Transverse colon (tissue), 4 donors: Measurements from ENCODE around the gene EME2. TPM values are rescaled to one million over a fixed set of nuclear protein-coding genes. Genes with fewer than 3 reads are reported as not detected.

Experiments used
- DNase-seq: peaks from one replicate; pipeline ENCODE4 v3.0.0-alpha.2; 2019
- H3K27ac ChIP-seq, 4 donors: fragments of 200-600 bp; sonication (generic); 2 replicates each; pipeline ENCODE4 v1.5.1; 2016 to 2018; ENCODE audit warnings: inconsistent platforms in 4 of 4
- H3K27me3 ChIP-seq: fragments of 200-600 bp; sonication (generic); 2 replicates; pipeline ENCODE4 v1.5.1; 2017; ENCODE audit warnings: inconsistent platforms
- H3K36me3 ChIP-seq, 4 donors: fragments of 200-600 bp; sonication (generic); 2 replicates each; pipeline ENCODE4 v1.5.1; 2017 to 2019; ENCODE audit warnings: inconsistent platforms in 4 of 4
- H3K4me1 ChIP-seq, 4 donors: fragments of 200-600 bp; sonication (generic); 2 replicates each; pipeline ENCODE4 v1.5.1; 2017 to 2020; ENCODE audit warnings: inconsistent platforms in 4 of 4
- H3K4me3 ChIP-seq, 4 donors: fragments of 200-600 bp; sonication (generic); 1 replicate in 1 of 4; 2 replicates in 3 of 4; pipeline versions ENCODE4 v1.5.1 to v1.6.1; 2017 to 2019; ENCODE audit warnings: inconsistent platforms in 4 of 4
- H3K9me3 ChIP-seq, 2 donors: fragments of 200-600 bp; sonication (generic); 2 replicates each; pipeline ENCODE4 v1.5.1; 2017 to 2019; ENCODE audit warnings: inconsistent platforms in 2 of 2
- EP300 ChIP-seq: sonication (generic); formaldehyde crosslinking; IDR thresholded peaks from one replicate; pipeline ENCODE4 v1.6.1; 2017; ENCODE audit warnings: antibody characterized with exemption, low read depth
- POLR2A ChIP-seq: fragments of 450-650 bp; IDR thresholded peaks from one replicate; pipeline ENCODE4 v1.6.1; 2016; ENCODE audit warnings: antibody characterized with exemption, mild to moderate bottlenecking, moderate library complexity
- POLR2AphosphoS5 ChIP-seq, 3 donors: sonication (generic); formaldehyde crosslinking; IDR thresholded peaks; one replicate each; pipeline ENCODE4 v1.6.1; 2016; ENCODE audit warnings: antibody characterized with exemption in 3 of 3
- WGBS, 2 donors: methylation state at CpG; one replicate each; pipeline ENCODE4 v1.1.5; 2018; ENCODE audit warnings: low coverage in 1 of 2; 5-methylcytosine and 5-hydroxymethylcytosine counted together
- in situ Hi-C, 4 donors: fragments of 200-750 bp; cut with MboI; loops; one replicate each; pipeline versions ENCODE4 v1.15.0 to v1.15.1; 2017; ENCODE audit warnings: low sequenced_read_pairs in 3 of 4, low pct_ligation_motif_present in 1 of 4, low pct_unique_long_range_greater_than_20kb in 1 of 4
- intact Hi-C: fragments of 100-400 bp; cut with DNase I; formaldehyde crosslinking; loops from one replicate; pipeline ENCODE4 v1.15.1; 2023; ENCODE audit warnings: low total_unique reads
- total RNA-seq, 4 donors: library from RNA; depleted of rRNA; stranded (reverse); fragments of >200 nt; gene quantifications; one replicate each; pipeline ENCODE4 v1.1.0, GENCODE V29; 2016
- TF ChIP-seq, protein P1 (sequence below), 5 experiments: fragments of 200-600 bp in 3 of 5; fragments of 450-650 bp in 2 of 5; sonication (generic) in 3 of 5; IDR thresholded peaks; 1 replicate in 2 of 5; 2 replicates in 3 of 5; pipeline ENCODE4 v1.5.1; 2016 to 2017; ENCODE audit warnings: antibody characterized with exemption in 5 of 5, inconsistent platforms in 3 of 5, mild to moderate bottlenecking in 2 of 5, moderate library complexity in 1 of 5

EME2 gene
- total RNA-seq, 4 donors from 2014 or later: 23.6 to 173 (median 45.4) TPM

DNA sequence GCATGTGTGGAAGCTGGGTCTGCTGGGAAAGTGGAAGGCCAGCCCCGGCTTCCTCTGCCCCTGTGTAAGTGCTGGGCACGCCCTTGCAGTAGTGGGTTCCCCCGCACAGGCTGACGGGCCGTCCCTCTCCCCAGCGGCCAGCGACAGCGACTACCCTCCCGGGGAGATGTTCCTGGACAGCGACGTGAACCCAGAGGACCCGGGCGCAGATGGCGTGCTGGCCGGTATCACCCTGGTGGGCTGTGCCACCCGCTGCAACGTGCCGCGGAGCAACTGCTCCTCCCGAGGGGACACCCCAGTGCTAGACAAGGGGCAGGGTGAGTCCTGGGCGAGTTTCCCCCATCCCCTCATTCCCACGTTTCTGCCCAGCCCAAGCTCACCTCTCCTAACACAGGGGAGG, 6.8 kb upstream of the EME2 start:
- no peak for DNase-seq
- Histone ChIP-seq H3K27me3 (no peaks in the 10 kb centered on the region), H3K27ac (no peak overlapping the region), H3K4me3 (no peak overlapping the region), H3K4me1 (peaks cover 6 to 15% (median 11%) of the 10 kb centered on the region in 4 donors), H3K9me3 (no peaks in the 10 kb centered on the region), H3K36me3 (peaks cover 0 to 9% (median 0%) of the 10 kb centered on the region in 4 donors)
- intact Hi-C loops: no loop called here
- in situ Hi-C loops: no loop called here
- TF ChIP-seq EP300: no peak
- TF ChIP-seq, protein P1, sequence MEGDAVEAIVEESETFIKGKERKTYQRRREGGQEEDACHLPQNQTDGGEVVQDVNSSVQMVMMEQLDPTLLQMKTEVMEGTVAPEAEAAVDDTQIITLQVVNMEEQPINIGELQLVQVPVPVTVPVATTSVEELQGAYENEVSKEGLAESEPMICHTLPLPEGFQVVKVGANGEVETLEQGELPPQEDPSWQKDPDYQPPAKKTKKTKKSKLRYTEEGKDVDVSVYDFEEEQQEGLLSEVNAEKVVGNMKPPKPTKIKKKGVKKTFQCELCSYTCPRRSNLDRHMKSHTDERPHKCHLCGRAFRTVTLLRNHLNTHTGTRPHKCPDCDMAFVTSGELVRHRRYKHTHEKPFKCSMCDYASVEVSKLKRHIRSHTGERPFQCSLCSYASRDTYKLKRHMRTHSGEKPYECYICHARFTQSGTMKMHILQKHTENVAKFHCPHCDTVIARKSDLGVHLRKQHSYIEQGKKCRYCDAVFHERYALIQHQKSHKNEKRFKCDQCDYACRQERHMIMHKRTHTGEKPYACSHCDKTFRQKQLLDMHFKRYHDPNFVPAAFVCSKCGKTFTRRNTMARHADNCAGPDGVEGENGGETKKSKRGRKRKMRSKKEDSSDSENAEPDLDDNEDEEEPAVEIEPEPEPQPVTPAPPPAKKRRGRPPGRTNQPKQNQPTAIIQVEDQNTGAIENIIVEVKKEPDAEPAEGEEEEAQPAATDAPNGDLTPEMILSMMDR (IDR thresholded peaks at IDR 0.05): no peak
- TF ChIP-seq POLR2A: no peak
- no peak for TF ChIP-seq POLR2AphosphoS5 (IDR thresholded peaks at IDR 0.05)
- WGBS, 2 donors: 93% methylated on average over 3 of the region's 22 CpGs; no CpG with 5 or more reads in 1 of the 2 donors

DNA sequence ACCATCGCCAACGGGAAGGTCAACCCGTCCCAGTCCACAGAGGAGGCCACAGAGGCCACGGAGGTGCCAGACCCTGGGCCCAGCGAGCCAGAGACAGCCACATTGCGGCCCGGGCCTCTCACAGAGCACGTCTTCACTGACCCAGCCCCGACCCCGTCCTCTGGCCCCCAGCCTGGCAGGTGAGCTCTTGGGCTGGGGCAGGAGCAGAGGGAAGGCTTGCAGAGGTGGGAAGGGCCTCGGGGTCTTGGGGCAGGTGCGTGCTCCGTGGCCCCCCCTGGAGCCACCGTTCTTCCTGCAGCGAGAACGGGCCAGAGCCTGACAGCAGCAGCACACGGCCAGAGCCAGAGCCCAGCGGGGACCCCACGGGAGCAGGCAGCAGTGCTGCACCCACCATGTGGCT, 6.4 kb upstream of the EME2 start:
- Histone ChIP-seq H3K4me1 (peaks cover 6 to 16% (median 12%) of the 10 kb centered on the region in 4 donors), H3K27ac (no peak overlapping the region), H3K27me3 (no peaks in the 10 kb centered on the region), H3K4me3 (no peak overlapping the region), H3K9me3 (no peaks in the 10 kb centered on the region), H3K36me3 (peaks cover 0 to 7% (median 0%) of the 10 kb centered on the region in 4 donors)
- WGBS, 2 donors: 94% methylated on average over 14 of the region's 19 CpGs; no CpG with 5 or more reads in 1 of the 2 donors
- TF ChIP-seq POLR2A: no peak
- no peak for TF ChIP-seq EP300
- no peak for TF ChIP-seq POLR2AphosphoS5 (IDR thresholded peaks at IDR 0.05)
- TF ChIP-seq, protein P1 (IDR thresholded peaks at IDR 0.05): no peak
- in situ Hi-C loops: no loop called here
- no peak for DNase-seq
- intact Hi-C loops: no loop called here

DNA sequence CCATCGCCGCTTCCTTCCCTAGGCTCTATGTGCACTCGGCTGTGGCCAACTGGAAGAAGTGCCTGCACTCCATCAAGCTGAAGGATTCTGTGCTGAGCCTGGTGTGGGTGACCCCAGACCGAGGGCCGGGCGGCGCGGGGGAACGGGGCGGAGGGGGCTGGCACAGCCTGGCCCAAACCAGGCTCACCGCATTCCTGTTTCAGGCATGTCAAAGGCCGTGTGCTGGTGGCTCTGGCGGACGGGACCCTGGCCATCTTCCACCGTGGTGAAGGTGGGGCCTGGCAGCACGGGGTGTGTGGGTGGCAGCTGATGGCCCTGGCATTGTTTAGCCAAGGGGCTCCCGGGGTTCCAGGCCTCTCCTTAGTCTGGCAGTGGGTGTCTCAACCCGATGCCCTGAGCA, 5.9 kb upstream of the EME2 start:
- H3K27me3 ChIP-seq: no peaks in the 10 kb centered on the region
- H3K36me3 ChIP-seq: peaks cover 0 to 7% (median 0%) of the 10 kb centered on the region in 4 donors
- DNase-seq: no peak
- peaks cover 6 to 19% (median 13%) of the 10 kb centered on the region in 4 donors for H3K4me1 ChIP-seq
- no peak overlapping the region for H3K27ac ChIP-seq
- 94% methylated on average over 16 of the region's 18 CpGs; no CpG with 5 or more reads in 1 of the 2 donors for WGBS, 2 donors
- no peak for TF ChIP-seq POLR2A
- TF ChIP-seq, protein P1 (IDR thresholded peaks at IDR 0.05): no peak
- TF ChIP-seq EP300: no peak
- no peak for TF ChIP-seq POLR2AphosphoS5 (IDR thresholded peaks at IDR 0.05)
- H3K9me3 ChIP-seq: no peaks in the 10 kb centered on the region
- intact Hi-C loops: no loop called here
- in situ Hi-C loops: no loop called here
- no peak overlapping the region for H3K4me3 ChIP-seq

DNA sequence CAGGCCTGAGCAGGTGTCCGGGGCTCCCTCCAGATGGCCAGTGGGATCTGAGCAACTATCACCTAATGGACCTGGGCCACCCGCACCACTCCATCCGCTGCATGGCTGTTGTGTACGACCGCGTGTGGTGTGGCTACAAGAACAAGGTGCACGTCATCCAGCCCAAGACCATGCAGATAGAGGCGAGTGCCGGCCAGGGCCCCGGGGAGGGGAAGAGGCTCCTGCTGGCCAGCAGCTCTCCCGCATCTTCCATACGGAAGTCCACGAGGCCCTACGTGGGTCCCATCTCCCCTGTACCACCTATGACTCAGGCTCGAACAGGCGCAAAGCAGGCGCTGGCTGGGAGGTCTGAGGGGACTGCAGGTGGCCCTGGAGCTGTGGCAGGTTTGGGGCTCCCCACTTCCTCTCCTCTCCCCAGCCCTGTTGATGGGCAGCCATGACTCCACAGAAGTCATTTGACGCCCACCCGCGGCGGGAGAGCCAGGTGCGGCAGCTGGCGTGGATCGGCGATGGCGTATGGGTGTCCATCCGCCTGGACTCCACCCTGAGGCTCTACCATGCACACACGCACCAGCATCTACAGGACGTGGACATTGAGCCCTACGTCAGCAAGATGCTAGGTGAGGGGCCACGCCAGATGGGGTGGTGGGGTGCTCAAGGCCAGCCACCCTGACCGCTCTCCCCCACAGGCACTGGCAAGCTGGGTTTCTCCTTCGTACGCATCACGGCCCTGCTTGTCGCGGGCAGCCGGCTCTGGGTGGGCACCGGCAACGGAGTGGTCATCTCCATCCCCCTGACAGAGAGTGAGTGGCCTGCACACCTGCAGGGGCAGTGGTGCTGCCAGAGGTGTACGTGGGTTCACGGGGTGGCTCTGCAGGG, 5.3 kb upstream of the EME2 start:
- H3K4me1 ChIP-seq: peaks cover 6 to 25% (median 19%) of the 10 kb centered on the region in 4 donors
- TF ChIP-seq, protein P1 (IDR thresholded peaks at IDR 0.05): no peak
- peak in 1 of 3 donors; percentile 2 for TF ChIP-seq POLR2AphosphoS5 (IDR thresholded peaks at IDR 0.05)
- no peak overlapping the region for H3K27ac ChIP-seq
- H3K27me3 ChIP-seq: no peaks in the 10 kb centered on the region
- H3K9me3 ChIP-seq: no peaks in the 10 kb centered on the region
- DNase-seq: no peak
- no peak overlapping the region for H3K4me3 ChIP-seq
- H3K36me3 ChIP-seq: peaks cover 0 to 7% (median 0%) of the 10 kb centered on the region in 4 donors
- 86% methylated on average over 29 of the region's 42 CpGs; no CpG with 5 or more reads in 1 of the 2 donors for WGBS, 2 donors
- intact Hi-C loops: no loop called here
- in situ Hi-C loops: no loop called here
